Thyroid gland (tissue), 4 donors: ENCODE results near the gene ARHGEF25. TPM values are rescaled to one million over a fixed set of nuclear protein-coding genes. Genes with fewer than 3 reads are reported as not detected.
"Not testable (repeated sequence)": the region's sequence is repeated elsewhere in the genome, so short reads cannot be mapped to it uniquely, and the experiment has no call there.

ENCODE experiments used
- DNase-seq, 2 donors: peaks; one replicate each; pipeline ENCODE4 v3.0.0-alpha.2; 2019
- H3K27ac ChIP-seq, 3 donors: fragments of 200-600 bp; sonication (generic); 1 replicate in 2 of 3; 2 replicates in 1 of 3; pipeline ENCODE4 v1.5.1; 2016 to 2019; ENCODE audit warnings: mild to moderate bottlenecking in 1 of 3, moderate library complexity in 1 of 3
- H3K27me3 ChIP-seq: fragments of 200-600 bp; sonication (generic); one replicate; pipeline ENCODE4 v1.5.1; 2019
- H3K36me3 ChIP-seq, 2 donors: fragments of 200-600 bp; sonication (generic); one replicate each; pipeline ENCODE4 v1.5.1; 2016 to 2019
- H3K4me1 ChIP-seq, 2 donors: fragments of 200-600 bp; sonication (generic); one replicate each; pipeline ENCODE4 v1.5.1; 2017 to 2019
- H3K4me3 ChIP-seq, 3 donors: fragments of 200-600 bp; sonication (generic); replicated peaks in 1 of 3; 1 replicate in 2 of 3; 2 replicates in 1 of 3; pipeline ENCODE4 v1.5.1; 2016; ENCODE audit warnings: mild to moderate bottlenecking in 1 of 3
- H3K9me3 ChIP-seq: fragments of 200-600 bp; sonication (generic); one replicate; pipeline ENCODE4 v1.5.1; 2017
- POLR2A ChIP-seq, 2 donors: fragments of 450-650 bp; IDR thresholded peaks; one replicate each; pipeline ENCODE4 v1.6.1; 2017; ENCODE audit warnings: antibody characterized with exemption in 2 of 2, mild to moderate bottlenecking in 2 of 2, moderate library complexity in 1 of 2
- WGBS, 2 donors: methylation state at CpG; one replicate each; pipeline ENCODE4 v1.1.5; 2017; 5-methylcytosine and 5-hydroxymethylcytosine counted together
- intact Hi-C: fragments of 100-400 bp; cut with DNase I; formaldehyde crosslinking; loops from one replicate; pipeline ENCODE4 v1.15.1; 2023
- total RNA-seq, 4 donors: library from RNA; depleted of rRNA; stranded (reverse); fragments of >200 nt; gene quantifications; one replicate each; pipeline ENCODE4 v1.2.3, GENCODE V29; 2016
- TF ChIP-seq, protein P1 (sequence below), 6 experiments: fragments of 200-600 bp in 3 of 6; fragments of 450-650 bp in 3 of 6; sonication (generic) in 3 of 6; IDR thresholded peaks; one replicate each; pipeline ENCODE4 v1.5.1; 2016 to 2019; ENCODE audit warnings: antibody characterized with exemption in 6 of 6, mild to moderate bottlenecking in 2 of 6, inconsistent platforms in 1 of 6, moderate library complexity in 1 of 6

The ARHGEF25 gene
- total RNA-seq, 4 donors from 2014 or later: 3.3 to 25.8 (median 3.9) TPM

DNA sequence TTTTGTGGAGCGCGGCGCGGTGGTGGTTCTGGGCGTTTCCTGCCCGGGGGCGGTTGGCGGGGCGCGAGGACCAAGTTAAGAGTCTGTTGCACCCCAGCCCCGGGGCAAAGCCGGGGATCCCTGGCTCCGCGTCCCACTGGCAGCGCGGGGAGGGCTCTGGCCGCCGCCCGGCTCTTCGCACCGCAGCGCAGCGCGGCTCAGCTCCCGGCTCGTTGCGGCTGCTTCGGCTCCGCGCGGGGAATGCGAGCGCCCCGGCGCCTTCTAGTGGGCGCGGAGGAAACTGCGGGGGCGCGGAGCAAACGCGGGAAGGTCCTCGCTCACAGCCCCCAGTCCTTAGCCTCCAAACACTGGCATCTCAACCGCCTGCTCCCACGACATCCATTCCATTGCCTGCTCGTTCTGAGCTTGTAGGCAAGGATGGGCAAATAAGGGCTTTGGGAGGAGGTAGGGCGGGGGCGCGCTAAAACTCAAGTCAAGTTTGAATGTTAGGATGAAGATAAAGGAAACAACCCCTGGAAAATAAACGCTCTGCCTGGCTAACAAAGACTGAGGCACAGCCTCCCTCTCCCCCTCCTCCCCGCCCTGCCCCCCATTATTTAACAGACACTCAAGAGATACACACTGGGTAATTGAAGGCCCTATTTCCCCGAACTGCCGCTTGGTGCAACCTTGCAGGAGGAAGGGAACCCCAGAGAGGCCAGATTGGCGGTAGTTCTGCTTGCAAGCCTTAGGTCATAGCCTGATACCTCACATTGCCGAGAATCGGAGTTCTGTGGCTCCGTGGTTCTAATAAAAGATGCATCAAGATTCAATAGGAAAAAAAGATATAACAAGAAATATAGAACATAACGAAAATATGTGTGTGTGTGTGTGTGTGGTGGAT, 22.0 kb downstream of the ARHGEF25 start, which contains the start of gene B4GALNT1:
Gene B4GALNT1 (minus strand): TSS at position 244 of the 883 bp plus-strand sequence. CDS start 1,069 bp downstream, outside the sequence.
- H3K27me3 ChIP-seq: peaks cover 11% of the 10 kb centered on the region
- peak within 1 kb of the TSS in 2 of 3 donors; percentile 6 to 43 for H3K4me3 ChIP-seq
- H3K36me3 ChIP-seq: no peaks in the 10 kb centered on the region
- peak; percentile 51 to 63 for DNase-seq
- no peak within 1 kb of the TSS for H3K27ac ChIP-seq
- no peak for TF ChIP-seq POLR2A (IDR thresholded peaks at IDR 0.05)
- TF ChIP-seq, protein P1, sequence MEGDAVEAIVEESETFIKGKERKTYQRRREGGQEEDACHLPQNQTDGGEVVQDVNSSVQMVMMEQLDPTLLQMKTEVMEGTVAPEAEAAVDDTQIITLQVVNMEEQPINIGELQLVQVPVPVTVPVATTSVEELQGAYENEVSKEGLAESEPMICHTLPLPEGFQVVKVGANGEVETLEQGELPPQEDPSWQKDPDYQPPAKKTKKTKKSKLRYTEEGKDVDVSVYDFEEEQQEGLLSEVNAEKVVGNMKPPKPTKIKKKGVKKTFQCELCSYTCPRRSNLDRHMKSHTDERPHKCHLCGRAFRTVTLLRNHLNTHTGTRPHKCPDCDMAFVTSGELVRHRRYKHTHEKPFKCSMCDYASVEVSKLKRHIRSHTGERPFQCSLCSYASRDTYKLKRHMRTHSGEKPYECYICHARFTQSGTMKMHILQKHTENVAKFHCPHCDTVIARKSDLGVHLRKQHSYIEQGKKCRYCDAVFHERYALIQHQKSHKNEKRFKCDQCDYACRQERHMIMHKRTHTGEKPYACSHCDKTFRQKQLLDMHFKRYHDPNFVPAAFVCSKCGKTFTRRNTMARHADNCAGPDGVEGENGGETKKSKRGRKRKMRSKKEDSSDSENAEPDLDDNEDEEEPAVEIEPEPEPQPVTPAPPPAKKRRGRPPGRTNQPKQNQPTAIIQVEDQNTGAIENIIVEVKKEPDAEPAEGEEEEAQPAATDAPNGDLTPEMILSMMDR (IDR thresholded peaks at IDR 0.05): peak; percentile 53 to 94 (median 84)
- peaks cover 12 to 16% of the 10 kb centered on the region in 2 donors for H3K4me1 ChIP-seq
- 5 to 8% methylated on average over 22 to 45 of the region's 58 CpGs for WGBS, 2 donors
- H3K9me3 ChIP-seq: no peaks in the 10 kb centered on the region
- intact Hi-C loops: no loop called here

GRCh38 chr12:57636731-57637130, 25.5 kb downstream of the ARHGEF25 start:
- H3K36me3 ChIP-seq, H3K27ac ChIP-seq, H3K9me3 ChIP-seq, H3K27me3 ChIP-seq, DNase-seq, intact Hi-C loops, H3K4me3 ChIP-seq: not testable (repeated sequence)
- peaks cover 11 to 16% of the 10 kb centered on the region in 2 donors for H3K4me1 ChIP-seq
- 78 to 81% methylated on average over 9 of the region's 9 CpGs for WGBS, 2 donors

DNA sequence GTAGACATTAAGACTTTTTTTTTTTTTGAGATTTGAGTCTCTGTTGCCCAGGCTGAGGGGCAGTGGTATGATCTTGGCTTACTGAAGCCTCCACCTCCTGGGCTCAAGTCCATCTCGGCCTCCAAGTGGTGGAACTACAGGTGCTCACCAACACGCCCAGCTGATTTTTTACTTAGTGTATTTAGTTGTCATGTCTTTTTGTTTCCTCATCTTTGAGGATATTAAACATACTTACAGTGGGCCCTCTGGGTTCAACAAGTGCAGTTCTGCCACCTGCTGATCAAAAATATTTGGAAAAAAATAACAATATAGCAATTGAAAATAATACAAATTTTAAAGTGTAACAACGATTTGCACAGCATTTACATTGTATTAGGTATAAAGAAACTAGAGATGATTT, 26.1 kb downstream of the ARHGEF25 start:
- TF ChIP-seq, protein P1 (IDR thresholded peaks at IDR 0.05): no peak
- TF ChIP-seq POLR2A (IDR thresholded peaks at IDR 0.05): no peak
- Histone ChIP-seq H3K9me3 (no peaks in the 10 kb centered on the region), H3K27ac (no peak overlapping the region), H3K4me3 (no peak overlapping the region), H3K27me3 (peaks cover under 1% of the 10 kb centered on the region), H3K36me3 (no peaks in the 10 kb centered on the region), H3K4me1 (peaks cover 5 to 10% of the 10 kb centered on the region in 2 donors)
- WGBS, 2 donors: 51 to 73% methylated on average over 3 of the region's 3 CpGs
- DNase-seq: no peak
- intact Hi-C loops: no loop called here

DNA sequence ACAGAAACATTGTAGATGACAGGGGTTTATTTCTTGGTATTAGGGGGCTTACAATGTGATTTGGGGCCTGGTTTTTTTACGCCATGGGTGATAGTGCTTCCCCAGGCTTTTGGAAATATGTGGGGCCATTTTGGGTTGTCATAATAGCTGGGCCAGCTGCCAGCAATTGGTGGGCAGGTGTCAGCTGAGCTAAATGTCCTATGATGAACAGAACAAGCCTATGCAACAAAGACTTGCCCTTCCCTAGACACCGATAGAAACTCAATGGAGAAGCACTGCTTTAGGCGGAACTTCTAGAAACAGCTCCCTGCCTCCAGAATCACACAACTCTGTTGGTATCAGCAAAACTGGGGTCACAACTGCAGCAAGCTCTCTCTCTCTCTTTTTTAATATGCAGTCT, 26.9 kb downstream of the ARHGEF25 start:
- Histone ChIP-seq H3K9me3 (no peaks in the 10 kb centered on the region), H3K27ac (no peak overlapping the region), H3K36me3 (no peaks in the 10 kb centered on the region), H3K4me1 (peaks cover 0 to 4% of the 10 kb centered on the region in 2 donors), H3K27me3 (no peaks in the 10 kb centered on the region), H3K4me3 (no peak overlapping the region)
- TF ChIP-seq POLR2A (IDR thresholded peaks at IDR 0.05): no peak
- TF ChIP-seq, protein P1 (IDR thresholded peaks at IDR 0.05): no peak
- WGBS, 2 donors: 92 to 96% methylated on average over 3 of the region's 3 CpGs
- no peak for DNase-seq
- intact Hi-C loops: no loop called here

- no peaks in the 10 kb centered on the region for H3K4me1 ChIP-seq
- no peak for DNase-seq
- H3K27me3 ChIP-seq: no peaks in the 10 kb centered on the region
- intact Hi-C loops: no loop called here
- H3K27ac ChIP-seq: no peak overlapping the region
- TF ChIP-seq POLR2A (IDR thresholded peaks at IDR 0.05): no peak
- TF ChIP-seq, protein P1 (IDR thresholded peaks at IDR 0.05): no peak
- no peaks in the 10 kb centered on the region for H3K9me3 ChIP-seq
- WGBS, 2 donors: 72 to 77% methylated on average over 7 of the region's 7 CpGs
- H3K36me3 ChIP-seq: no peaks in the 10 kb centered on the region
- H3K4me3 ChIP-seq: no peak overlapping the region
These were observed 29.2 kb downstream of the ARHGEF25 start for GRCh38 chr12:57640175-57641042.
